ENCODE measurements around the gene COPS8. TPM values are rescaled to one million over a fixed set of nuclear protein-coding genes. Genes with fewer than 3 reads are reported as not detected.

Gene COPS8
- total RNA-seq, 4 donors from 2014 or later, result 57.1 to 84.5 (median 72.4) TPM

DNA sequence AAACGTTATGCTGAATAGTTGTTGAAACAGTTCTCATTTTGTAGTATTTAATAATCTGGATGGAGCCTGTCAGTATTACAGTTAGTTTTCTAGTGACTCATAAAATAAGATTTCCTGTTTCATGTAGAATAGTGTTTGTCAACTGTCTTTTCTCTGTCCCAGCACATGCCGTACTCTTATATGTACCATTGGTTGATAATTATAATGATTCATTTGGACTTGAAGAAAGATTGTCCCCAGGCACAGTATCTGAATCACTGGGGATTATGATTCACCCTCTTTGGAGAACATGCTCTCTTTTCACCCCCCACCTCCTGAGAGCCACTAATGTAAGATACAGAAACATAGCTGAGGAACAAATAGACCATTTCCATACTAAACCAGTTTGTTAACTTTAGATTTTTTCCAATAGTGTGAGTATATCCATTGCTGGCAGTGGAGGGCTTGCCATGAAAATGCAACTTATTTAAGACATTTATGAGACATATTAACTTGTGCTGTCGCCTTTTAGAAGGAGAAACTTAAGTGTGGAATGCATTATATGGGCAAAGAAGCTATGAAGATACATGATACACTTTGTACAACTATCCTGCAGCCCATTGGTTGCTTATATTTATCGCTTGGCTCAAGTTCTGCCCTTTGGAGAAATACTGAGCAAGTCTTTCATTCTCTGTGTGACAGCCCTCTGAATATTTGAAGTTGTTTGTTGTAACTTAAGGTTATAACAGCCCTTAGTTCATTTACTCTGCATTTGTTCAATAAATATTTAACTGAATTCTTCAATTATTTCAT is 12.4 kb downstream of the COPS8 start:
- Histone ChIP-seq H3K9me3 (no peaks in the 10 kb centered on the region), H3K36me3 (peaks cover 49 to 57% of the 10 kb centered on the region in 2 donors), H3K27me3 (no peaks in the 10 kb centered on the region), H3K4me3 (replicated peaks in 1 of 3) (no peak overlapping the region), H3K27ac (no peak overlapping the region), H3K4me1 (no peaks in the 10 kb centered on the region)
- intact Hi-C loops (cut with DNase I), result no loop called here
- no peak for TF ChIP-seq POLR2A (IDR thresholded peaks at IDR 0.05)
- TF ChIP-seq, protein P1, sequence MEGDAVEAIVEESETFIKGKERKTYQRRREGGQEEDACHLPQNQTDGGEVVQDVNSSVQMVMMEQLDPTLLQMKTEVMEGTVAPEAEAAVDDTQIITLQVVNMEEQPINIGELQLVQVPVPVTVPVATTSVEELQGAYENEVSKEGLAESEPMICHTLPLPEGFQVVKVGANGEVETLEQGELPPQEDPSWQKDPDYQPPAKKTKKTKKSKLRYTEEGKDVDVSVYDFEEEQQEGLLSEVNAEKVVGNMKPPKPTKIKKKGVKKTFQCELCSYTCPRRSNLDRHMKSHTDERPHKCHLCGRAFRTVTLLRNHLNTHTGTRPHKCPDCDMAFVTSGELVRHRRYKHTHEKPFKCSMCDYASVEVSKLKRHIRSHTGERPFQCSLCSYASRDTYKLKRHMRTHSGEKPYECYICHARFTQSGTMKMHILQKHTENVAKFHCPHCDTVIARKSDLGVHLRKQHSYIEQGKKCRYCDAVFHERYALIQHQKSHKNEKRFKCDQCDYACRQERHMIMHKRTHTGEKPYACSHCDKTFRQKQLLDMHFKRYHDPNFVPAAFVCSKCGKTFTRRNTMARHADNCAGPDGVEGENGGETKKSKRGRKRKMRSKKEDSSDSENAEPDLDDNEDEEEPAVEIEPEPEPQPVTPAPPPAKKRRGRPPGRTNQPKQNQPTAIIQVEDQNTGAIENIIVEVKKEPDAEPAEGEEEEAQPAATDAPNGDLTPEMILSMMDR (IDR thresholded peaks at IDR 0.05), result no peak
- WGBS, 2 donors, result 92 to 93% methylated on average over 4 of the region's 4 CpGs
- DNase-seq, result no peak

DNA sequence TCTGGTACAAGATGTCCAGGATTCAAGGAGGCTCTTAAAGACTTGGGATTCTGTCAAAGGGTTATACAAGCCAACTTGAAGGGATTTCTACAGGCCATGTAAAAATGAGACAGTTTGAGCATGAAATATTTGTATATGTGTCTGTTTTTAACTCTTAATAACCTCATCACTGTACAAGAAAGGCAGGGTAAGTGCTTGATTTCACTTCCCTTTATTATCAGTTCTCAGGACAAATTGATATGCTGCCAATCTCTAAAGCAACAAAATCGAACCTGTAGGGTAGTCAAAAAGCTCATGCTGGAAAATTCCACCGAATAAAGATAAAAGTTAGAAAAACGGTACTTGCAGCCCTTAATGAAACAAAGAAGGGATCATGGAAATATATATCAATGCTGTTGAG is 14.1 kb downstream of the COPS8 start:
- WGBS, 2 donors, result 88 to 94% methylated on average over 3 of the region's 3 CpGs
- Histone ChIP-seq H3K4me1 (no peaks in the 10 kb centered on the region), H3K27ac (no peak overlapping the region), H3K27me3 (no peaks in the 10 kb centered on the region), H3K36me3 (peaks cover 39 to 48% of the 10 kb centered on the region in 2 donors), H3K4me3 (replicated peaks in 1 of 3) (no peak overlapping the region), H3K9me3 (no peaks in the 10 kb centered on the region)
- intact Hi-C loops (cut with DNase I), result no loop called here
- DNase-seq, result no peak
- TF ChIP-seq, protein P1 (IDR thresholded peaks at IDR 0.05), result no peak
- TF ChIP-seq POLR2A (IDR thresholded peaks at IDR 0.05), result no peak

DNA sequence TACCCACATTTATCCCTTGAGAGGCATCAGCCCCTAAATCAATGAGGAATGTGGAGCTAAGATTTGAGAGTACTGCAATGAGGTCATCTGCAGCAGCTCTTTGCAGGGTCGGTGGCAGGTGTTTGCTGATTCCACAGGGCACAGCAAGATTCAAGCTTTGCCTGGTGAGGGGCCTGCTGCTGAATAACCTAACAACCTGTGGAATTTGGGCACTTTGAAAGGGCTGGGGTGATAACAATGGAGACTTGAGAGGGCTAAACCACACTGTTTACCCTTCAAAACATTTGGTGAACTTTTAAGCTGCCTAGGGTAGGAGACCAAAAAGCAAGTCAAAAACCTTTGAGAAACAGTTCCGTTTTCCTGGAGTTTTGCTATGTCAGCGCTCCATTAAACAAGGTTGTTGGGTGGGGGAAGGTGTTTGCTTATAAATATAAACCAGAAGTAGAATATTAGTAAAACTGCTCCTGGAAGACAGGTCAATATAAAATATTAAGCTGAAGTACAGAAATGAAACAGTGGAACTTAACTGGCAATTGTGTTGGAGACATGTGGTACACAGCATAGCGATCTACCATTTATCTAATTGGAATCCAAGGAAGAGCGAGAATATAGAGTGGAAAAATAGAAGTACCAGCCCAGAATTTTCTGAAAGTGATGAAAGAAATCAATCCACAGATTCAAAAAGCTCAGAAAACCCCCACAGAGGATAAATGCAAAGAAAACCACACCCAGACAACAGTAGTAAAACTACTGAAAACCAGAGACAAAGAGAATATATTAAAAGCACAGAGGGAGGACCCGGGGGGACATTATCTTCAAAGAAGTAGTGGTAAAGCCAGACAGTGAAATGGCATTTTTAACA is 15.7 kb downstream of the COPS8 start:
- DNase-seq, result no peak
- 88 to 89% methylated on average over 6 of the region's 6 CpGs for WGBS, 2 donors
- Histone ChIP-seq H3K36me3 (peaks cover 31 to 34% of the 10 kb centered on the region in 2 donors), H3K4me1 (no peaks in the 10 kb centered on the region), H3K27me3 (no peaks in the 10 kb centered on the region), H3K27ac (no peak overlapping the region), H3K9me3 (no peaks in the 10 kb centered on the region), H3K4me3 (replicated peaks in 1 of 3) (no peak overlapping the region)
- intact Hi-C loops (cut with DNase I), result no loop called here
- TF ChIP-seq POLR2A (IDR thresholded peaks at IDR 0.05), result no peak
- TF ChIP-seq, protein P1 (IDR thresholded peaks at IDR 0.05), result no peak

DNA sequence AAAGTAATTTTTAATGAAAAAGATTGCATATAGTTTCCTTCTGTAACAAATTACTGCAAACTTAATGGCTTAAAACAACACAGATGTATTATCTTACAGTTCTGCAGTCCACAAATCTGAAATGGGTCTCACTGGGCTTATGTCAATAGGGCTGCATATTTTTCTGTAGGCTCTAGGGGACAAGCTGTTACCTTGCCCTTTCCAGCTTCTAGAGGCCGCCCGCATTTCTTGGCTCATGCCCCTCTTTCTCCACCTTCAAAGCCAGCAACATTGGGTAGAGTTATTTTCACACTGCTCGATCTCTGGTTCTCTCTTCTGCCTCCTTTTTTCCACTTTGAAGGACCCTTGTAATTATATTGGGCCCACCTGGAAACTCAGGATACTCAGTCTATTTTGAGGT is 16.7 kb downstream of the COPS8 start:
- Histone ChIP-seq H3K4me3 (replicated peaks in 1 of 3) (no peak overlapping the region), H3K27ac (no peak overlapping the region), H3K27me3 (no peaks in the 10 kb centered on the region), H3K4me1 (no peaks in the 10 kb centered on the region), H3K36me3 (peaks cover 27 to 28% of the 10 kb centered on the region in 2 donors), H3K9me3 (no peaks in the 10 kb centered on the region)
- 90 to 95% methylated on average over 3 of the region's 3 CpGs for WGBS, 2 donors
- no peak for DNase-seq
- intact Hi-C loops (cut with DNase I), result no loop called here
- TF ChIP-seq, protein P1 (IDR thresholded peaks at IDR 0.05), result no peak
- no peak for TF ChIP-seq POLR2A (IDR thresholded peaks at IDR 0.05)

All from thyroid gland (tissue), 4 donors.